COLO668 (cell line): ENCODE measurements around the gene ATOH8.

Source experiments
- DNase-seq: peaks from one replicate; lab custom pipeline; 2025; ENCODE audit not compliant: unreplicated experiment; lab: John Stamatoyannopoulos, UW

ATOH8 gene

GRCh38 chr2:85754313-85755095, 713 bp downstream of the ATOH8 start:
- DNase-seq, result peak; percentile 75

- DNase-seq, result peak; percentile 37
These were observed 1.6 kb downstream of the ATOH8 start for GRCh38 chr2:85755122-85756027.

- DNase-seq, result no peak
These were observed 2.4 kb downstream of the ATOH8 start for GRCh38 chr2:85756195-85756594.

GRCh38 chr2:85756822-85757435, 3.1 kb downstream of the ATOH8 start:
- DNase-seq, result peak; percentile 67

GRCh38 chr2:85757860-85758259, 4.1 kb downstream of the ATOH8 start:
- DNase-seq, result no peak

- peak; percentile 96 for DNase-seq
These were observed 4.8 kb downstream of the ATOH8 start for GRCh38 chr2:85758361-85759256.

GRCh38 chr2:85759257-85759613, 5.4 kb downstream of the ATOH8 start:
- no peak for DNase-seq

GRCh38 chr2:85760371-85760770, 6.6 kb downstream of the ATOH8 start:
- no peak for DNase-seq

GRCh38 chr2:85760872-85761271, 7.1 kb downstream of the ATOH8 start:
- no peak for DNase-seq

GRCh38 chr2:85761512-85761944, 7.7 kb downstream of the ATOH8 start:
- DNase-seq, result no peak

- no peak for DNase-seq
These were observed 8.2 kb downstream of the ATOH8 start for GRCh38 chr2:85761946-85762345.

- no peak for DNase-seq
These were observed 9.3 kb downstream of the ATOH8 start for GRCh38 chr2:85763132-85763531.

- peak; percentile 28 for DNase-seq
These were observed 10.0 kb downstream of the ATOH8 start for GRCh38 chr2:85763831-85764230.

GRCh38 chr2:85765081-85765731, 11.4 kb downstream of the ATOH8 start:
- peak; percentile 65 for DNase-seq

- no peak for DNase-seq
These were observed 12.4 kb downstream of the ATOH8 start for GRCh38 chr2:85766229-85766628.

- DNase-seq, result no peak
These were observed 14.2 kb downstream of the ATOH8 start for GRCh38 chr2:85767803-85768665.

GRCh38 chr2:85768713-85769112, 14.9 kb downstream of the ATOH8 start:
- peak; percentile 11 for DNase-seq

- peak; percentile 15 for DNase-seq
These were observed 15.6 kb downstream of the ATOH8 start for GRCh38 chr2:85769236-85769982.
